Stimulated activated CD4-positive, alpha-beta T cell treated with anti-CD3 and anti-CD28 coated beads, Interleukin-2, amount 100 ng/mL, for 24 hours (primary cell): ENCODE measurements around the gene DFFA.
"Not testable (repeated sequence)": the region's sequence is repeated elsewhere in the genome, so short reads cannot be mapped to it uniquely, and the experiment has no call there.

ENCODE experiments used
- DNase-seq, 2 donors: peaks; one replicate each; pipeline ENCODE4 v3.0.0-alpha.2; 2020

Gene DFFA, protein sequence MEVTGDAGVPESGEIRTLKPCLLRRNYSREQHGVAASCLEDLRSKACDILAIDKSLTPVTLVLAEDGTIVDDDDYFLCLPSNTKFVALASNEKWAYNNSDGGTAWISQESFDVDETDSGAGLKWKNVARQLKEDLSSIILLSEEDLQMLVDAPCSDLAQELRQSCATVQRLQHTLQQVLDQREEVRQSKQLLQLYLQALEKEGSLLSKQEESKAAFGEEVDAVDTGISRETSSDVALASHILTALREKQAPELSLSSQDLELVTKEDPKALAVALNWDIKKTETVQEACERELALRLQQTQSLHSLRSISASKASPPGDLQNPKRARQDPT

DNA sequence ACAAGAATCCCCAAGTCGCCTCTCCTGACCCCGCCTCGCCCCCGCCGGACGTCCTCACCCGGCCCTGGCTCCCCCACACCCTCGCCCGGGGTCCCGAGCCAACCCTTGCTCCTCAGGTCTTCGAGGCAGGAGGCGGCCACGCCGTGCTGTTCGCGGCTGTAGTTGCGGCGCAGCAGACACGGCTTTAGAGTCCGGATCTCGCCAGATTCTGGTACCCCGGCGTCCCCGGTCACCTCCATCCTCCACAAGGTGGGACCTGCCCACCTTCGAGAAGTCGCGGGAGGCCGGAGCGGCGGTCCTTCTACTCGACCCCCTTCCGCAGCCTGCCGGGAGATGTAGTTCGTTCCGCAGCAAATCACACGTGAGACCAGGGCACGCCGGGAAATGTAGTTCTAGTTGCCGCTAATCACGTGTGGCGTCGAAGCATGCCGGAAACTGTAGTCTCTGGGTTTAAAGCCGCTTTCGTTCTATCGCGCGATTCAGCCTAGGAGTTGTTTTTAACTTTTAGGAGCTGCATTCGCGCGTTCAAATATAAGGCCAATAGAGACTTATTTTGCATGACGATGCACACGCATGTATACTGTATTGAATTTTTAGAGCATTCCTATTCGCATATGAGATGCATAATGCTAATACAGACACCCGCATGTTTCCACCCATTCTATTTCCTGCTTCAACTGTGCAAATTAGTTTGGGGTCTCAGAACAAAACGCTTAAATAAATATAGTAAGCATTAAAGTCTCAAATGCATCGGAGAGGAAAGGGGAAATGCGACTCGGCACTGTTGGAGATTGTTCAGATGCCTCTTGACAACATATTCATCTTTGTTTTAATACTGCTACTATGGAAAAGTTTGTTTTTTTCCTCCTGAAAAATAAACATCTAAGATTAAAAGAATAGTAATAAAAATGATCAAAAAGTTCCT, at the start of gene DFFA:
Gene DFFA, minus strand, starts transcription at position 310 of the 925 bp plus-strand sequence. Its CDS starts 71 bp downstream, at position 239.
- peak; percentile 91 to 92 for DNase-seq

DNA sequence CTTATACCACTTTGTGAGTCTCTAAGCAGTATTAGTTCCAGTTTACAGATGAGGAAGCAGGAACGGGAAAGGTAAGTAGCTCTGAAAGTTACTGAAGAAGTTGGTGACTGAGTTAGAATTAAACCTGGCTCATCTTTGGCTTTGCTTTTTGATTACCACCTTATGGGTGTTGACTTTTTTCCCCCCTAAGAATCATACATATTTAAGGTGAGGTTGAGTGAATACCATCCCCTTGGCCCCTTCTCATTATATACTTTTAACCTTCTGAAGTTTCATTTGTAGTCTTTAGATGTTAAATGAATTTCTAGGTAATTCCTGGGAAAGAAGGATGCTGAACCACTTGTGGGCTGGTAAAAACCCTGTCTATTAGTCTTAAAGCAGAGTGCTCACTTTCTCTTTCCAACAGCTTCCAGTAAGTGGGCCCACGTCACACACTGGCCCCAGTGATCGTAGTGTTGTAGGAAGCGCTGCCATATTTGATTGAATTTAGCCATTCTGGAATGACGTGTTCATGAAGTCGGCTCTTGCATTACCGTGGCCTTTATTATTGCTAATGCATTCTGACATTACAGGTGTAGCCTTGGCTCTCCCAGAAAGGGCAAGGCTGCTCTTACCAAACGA, 49.3 kb upstream of the DFFA start:
- no peak for DNase-seq

DNA sequence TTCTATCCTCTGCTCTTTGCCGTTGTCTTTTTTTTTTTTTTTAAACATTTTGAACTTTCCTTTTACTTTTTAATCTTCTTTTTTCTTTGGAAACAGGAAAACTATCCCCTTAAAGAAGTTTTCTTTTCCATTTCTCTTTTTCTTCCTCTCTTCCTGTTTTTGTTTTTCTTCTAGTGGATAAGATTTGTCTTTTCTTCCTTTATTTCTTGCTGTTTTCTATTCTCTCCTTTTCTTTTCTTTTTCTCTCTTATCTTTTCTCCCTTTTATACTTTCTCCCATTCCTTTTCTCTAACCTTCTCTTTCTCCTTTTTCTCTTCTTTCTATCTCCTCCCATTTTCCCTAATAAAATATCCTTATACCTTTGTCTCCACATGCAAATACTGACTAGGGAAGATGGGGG, 48.6 kb upstream of the DFFA start:
- DNase-seq: no peak

DNA sequence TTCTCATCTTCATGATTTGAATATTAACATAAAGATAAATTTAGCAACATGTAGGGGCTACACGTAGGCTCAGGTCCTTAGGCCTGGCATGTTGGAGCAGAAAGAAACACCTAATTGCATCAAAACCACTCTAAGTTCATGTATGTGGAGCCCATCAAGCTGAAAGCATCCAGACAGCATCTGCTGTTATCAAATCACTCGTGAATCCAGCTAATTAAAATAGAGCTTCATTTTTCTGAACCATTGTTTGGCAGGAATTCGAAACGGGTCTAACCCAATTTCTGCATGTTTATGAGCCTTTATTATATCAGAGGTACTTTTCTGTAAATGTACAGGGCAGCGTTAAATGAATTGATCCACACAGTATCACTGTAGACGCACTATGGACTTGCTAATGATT, 48.2 kb upstream of the DFFA start:
- no peak for DNase-seq

DNA sequence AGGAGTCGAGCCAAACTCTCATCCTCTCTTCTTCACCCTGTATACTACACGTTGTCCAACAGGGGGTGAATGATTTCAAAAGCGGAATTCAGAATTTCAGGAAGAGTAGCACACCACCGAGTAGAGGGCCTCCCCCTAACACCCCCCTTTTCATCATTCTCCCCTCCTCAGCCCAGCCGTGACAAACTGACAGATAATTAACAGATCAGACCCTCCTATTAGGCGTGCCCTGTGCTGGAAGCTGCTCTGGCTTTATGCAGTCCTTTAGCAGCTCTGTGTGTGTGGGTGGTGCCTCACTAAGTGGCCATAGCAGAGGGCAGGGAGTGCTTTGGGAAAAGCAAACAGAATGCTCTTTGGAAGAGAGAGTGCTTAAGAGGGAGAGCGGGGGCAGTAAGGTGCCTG, 46.7 kb upstream of the DFFA start:
- DNase-seq: no peak

DNA sequence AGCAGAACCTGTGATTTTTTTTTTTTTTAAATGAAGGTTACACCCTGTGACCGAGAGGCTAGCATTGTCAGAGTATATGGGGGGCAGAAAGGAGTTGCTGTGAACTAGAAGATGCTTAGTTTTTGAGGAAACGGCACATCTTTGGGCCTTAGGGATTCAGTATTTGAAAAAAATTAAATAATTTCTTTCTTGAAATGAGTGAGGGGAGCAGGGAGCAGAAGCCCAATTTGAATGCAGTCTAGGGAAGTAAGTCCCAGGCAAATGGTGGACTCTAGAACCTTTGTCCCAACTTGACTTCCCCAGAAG, 45.3 kb upstream of the DFFA start:
- no peak for DNase-seq

DNA sequence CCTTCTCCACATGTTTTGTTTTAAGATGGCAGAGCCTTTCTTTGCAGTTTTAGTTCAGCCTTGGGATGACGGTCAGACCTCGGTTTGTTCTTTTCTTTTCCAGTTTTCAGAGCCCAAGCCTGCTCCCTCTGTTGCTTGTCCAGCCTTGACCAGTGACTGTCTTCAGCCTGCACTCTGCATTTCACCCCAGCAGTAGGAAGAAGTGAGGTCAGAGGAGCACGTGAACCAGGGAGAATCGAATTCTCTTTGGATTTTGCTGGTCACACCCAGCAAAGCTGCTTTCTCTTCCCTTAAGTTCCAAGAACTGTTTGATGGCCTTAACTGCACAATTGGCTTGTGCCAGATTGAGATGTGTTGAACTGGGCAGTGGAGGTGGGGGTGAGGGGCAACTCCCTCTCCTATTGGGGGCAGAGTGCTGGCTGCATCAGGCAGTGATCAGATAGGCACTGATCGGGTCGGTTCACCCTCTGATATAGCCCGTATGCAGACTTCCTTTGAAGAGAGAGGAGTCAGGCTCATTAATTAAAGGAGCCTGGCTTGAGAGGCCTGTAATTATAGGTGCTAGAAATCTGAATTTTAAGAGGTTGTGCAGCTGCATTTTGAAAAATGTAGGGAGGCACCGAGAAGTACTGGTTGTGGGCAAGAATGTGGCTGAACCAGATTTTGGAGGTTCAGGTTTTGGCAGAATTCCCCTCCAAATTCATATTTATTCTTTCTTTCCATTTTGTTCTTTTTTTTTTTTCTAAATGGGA, 44.8 kb upstream of the DFFA start:
- no peak for DNase-seq

DNA sequence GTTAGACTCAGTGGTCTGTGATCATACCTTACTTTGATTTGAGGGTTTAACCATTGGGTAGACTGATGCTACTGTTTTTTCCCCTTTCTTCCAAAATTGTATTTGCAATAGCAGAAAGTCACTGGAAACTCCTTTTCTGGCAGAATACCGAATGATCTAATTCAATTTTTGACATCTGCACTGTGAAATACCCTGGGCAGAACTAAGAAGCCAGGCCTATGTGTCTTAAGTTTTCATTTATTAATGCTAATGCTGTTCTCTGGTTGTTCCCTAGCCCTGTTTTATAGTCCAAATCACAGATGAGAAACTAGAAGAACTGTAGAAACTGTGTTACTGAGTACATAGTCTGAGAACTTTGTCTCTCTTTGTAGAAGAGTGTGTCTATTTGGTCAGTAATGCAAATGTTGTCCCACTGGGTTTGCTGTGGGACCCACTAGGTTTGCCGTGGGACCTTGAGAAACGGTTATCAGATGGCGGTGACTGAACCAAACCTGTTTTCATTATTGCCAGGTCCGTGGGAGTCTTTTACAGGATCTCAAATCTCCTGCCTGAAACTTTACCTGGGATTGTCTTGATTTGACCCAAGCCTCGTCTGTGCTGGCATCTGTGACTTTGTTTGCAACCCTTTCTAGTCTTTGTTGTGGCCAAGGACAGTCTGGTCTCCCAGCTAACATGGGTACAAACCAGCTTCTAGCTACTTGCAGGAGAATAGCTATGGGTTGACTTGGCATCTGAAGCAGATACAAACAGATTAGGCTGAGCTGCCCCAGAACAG, 43.8 kb upstream of the DFFA start:
- DNase-seq: no peak

DNA sequence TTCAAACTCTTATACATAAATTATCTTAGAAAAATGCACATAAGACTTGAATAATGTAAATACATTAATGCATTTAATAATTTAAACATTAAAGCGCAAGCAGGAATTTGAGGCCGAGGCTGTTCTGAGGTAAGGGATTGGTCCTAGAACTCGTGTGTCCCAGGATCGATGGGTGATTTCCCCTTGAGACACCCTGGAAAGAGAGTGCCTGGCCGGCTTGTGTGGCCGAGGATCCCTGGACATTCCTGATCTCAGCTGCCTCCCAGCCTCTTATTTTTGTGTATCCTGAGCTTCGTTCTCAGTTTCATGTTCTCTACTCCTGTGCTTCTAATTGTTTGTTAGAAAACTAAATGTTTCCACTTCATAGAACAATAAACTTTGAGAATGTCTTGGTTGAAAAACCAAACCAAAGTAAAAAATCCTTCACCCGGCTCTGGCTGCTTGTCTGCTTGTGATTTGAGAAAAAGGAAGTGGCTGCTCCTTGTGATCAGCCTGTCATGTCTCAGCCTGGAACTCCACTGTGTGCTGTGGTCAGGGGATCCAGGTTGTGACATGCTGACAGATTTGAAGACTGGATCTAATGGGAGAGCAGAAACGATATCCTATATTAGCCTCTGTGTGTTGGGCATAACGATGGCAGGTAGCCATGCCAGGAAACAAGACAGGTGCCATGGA, 43.1 kb upstream of the DFFA start:
- no peak for DNase-seq

DNA sequence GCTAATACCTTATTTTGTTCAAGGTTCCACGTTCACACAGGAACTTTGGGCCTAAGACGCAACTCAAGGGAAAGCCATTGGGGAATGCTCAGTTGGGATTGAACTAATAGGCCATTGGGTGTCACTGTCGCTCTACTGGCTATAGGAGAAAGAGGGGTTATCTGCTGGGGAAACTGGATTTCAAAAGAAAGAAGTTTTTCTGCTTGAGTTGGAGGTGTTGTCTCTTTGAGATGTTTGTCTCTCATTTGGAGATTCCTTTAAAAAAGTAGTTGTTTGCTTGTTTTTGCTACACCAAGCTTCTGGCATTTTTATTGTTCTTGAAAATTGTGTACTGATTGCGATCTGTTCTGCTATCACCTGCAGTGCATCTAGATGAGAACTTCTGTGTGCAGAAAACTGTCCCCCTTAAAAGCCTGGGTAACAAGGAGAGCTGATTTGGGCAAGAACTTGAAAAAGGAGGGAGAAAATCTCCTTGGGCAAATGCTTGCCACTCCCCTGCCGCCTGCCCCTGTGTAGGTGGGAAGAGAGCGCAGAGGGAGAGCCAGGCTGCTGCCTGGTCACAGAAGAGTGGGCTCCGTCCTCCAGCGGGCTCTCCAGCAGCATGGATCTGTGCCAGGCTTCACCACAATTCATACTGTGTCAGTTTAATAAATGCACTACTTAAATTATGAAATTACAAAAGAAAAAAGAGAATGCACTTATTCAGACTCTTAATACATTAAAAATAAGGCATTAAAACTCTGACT, 42.3 kb upstream of the DFFA start:
- DNase-seq: no peak

DNA sequence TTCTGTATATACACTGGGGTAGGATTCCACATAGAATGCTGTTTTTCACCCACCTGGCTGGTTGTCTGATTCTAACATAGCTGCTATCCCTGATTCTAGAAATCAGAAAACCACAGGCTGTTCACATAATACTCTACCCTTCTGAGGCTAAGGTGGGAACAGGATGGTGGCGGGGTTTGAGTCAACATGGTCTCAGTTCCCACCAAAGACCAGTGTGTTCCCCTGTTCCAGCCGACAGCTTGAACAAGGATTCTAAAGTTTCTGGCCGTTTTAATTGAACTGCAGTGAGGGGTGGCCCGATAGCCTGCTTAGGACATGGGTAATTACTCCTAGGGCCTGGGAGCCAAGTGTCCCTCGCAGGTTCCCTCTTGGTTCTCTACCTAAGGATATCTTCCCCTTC, 40.9 kb upstream of the DFFA start:
- no peak for DNase-seq

DNA sequence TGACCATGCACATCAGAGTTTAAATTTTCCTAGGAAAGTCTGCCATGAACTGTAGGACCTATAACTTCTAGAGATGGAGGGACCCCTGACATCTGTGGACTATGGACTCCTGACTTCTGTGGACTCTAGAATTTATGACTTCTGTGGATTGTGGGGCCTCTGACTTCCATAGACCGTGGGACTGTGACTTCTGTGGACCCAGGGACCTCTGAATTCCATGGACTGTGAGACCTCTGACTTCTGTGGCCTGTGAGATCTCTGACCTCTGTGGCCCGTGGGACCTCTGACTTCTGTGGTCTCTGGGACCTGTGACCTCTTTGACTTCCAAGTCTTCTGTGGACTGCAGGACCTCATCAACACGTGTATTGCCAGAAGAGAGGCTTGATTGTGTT, 39.2 kb upstream of the DFFA start:
- no peak for DNase-seq

DNA sequence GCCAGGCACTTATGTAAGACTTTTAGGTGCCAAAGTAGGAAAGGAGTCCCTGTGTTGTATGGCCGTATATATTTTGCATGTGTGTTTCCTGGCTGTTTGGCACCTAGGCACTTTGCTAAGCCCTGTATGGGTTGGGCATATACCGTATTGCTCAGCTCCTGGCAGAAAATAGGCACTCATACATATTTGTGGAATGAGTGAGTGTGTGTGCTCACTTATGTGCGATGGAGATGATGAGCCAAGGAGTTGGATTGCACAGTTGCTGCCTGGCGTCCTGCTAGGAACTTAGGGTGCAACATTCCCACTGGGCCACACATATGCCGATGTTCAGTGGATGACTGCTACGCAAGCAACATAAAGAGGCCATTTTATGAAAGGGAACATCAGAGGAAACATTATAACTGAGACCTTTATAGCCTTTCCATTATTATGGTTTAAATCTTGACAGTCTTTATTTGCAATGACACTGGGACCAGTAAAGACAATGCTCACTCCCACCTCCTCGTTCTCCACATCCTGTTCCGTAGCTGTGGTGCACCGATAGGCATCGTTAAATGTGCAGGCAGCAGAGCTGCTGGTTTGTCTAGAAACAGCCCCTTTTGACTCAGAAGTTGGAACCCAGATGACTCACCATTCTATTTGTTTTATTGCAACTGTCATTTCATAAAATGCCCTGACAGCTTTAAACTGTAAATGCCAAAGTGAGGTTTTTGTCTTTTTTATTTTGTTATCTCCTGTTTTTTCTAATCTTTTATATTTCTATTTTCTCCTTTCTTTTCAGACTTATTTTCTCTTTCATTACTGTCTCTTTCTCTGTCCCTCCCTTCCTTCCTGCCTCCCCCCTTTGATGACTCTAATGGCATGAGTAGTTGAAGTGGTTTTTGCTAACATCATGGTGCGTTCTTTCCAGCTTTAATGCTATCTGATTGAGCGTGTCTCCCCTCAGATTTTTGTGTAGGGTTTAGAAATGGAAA, 38.5 kb upstream of the DFFA start:
- DNase-seq: peak; percentile 78 to 82

DNA sequence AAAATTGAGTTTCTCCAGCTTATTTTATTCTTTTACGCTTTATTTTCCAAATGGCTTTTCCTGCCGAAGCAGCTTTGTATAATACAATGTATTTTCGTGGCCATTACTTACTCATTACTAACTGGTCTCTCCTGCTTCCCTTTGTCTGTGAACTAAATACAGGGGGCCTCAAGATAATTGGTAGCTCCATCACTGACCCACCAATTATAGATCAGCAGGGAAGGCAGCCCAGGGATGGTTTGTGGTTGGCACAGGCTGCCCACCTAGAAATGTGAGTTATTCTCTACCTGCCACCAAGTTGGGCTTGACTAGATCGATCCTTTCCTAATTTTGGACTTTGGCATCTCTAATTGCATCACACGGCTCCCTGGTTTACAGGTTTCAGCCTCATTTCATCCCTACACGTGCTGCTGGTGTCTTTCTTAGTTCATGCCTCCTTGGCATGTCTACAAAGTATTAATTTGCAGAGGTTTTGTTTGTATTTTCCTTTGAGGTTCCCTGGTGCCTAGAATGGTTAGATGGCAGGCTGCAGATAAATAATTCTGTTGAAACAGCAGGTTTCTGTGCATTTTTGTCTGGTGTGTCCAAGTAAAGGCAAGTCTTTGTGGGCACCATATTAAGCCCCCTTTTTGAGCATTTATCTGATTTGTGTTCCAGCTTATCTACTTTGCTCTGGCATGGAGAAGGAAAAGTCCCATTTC, 37.6 kb upstream of the DFFA start:
- DNase-seq: no peak

DNA sequence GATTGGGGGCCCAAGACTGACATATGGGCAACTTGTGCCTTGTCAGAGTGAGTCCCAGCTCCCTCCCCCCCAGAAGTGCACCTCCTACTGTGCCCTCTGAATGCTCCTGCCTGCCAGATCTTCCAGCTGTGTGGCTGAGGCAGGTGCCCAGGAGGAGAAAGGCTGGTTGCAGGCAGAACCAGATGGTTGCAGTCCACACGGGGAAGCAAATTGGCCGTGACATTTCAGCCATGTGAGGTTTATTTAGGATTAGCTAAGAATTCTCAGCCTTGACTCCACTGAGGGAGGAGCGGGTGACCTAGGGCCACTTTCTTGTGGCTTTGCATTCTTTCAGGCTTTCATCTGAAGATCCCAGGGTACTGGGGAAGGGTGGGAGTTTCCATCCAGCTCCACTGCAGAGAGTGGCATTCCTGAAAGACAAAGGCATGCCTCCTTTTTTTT, 36.2 kb upstream of the DFFA start:
- DNase-seq: no peak

DNA sequence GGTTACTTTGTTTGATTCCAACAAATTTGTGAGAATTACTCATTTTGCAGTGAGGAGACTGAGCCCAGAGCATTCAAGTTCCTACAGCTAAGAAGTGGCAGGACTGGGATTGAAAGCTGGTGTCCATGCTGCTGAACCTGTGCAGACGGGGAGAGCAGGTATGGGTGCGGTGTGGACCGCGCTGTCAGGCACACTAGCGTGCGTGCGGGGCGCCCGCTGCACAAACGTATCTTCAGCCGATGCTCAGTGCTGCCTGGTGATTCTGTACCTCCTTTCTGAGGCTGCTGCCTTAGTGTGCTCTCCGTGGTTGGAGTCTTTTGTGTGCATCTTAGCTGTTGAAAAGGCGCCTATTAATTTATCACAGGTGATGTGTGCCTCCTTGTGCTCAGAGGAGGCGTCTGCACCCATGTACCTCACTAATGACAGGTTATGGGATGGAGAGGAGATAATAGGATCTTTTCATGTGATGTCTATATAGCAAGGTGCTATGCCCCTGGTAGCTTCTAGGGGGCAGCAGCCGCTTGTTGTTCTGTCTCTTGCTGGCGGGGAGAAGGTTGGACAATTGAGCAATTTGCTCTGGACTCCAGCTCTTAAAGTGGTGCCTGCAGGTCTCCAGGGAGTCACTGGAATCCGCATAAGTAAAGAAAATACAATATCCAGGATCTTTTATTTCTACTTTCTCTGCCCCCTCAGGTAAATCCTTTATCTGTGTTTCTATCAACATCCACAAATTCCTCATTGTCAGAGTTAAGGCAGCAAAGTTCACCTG, 35.0 kb upstream of the DFFA start:
- peak; percentile 44 to 60 for DNase-seq

DNA sequence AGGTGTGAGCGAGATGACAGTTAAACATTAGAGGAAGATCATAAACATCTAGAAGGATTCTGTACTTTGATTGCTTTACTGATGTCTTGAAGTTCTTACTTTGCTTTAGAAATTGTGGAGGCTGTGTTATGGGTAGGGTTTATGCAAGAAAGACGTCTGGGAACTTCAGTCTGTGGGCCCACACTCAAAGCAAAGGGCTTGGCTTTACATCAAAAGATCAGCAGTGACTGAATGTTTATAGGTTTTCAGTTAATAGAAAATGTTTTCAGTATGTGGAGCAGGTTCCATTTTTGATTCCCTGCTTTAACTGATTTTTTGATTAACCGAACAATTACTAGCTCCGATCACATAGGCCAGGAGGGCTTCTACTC, 34.3 kb upstream of the DFFA start:
- DNase-seq: no peak

DNA sequence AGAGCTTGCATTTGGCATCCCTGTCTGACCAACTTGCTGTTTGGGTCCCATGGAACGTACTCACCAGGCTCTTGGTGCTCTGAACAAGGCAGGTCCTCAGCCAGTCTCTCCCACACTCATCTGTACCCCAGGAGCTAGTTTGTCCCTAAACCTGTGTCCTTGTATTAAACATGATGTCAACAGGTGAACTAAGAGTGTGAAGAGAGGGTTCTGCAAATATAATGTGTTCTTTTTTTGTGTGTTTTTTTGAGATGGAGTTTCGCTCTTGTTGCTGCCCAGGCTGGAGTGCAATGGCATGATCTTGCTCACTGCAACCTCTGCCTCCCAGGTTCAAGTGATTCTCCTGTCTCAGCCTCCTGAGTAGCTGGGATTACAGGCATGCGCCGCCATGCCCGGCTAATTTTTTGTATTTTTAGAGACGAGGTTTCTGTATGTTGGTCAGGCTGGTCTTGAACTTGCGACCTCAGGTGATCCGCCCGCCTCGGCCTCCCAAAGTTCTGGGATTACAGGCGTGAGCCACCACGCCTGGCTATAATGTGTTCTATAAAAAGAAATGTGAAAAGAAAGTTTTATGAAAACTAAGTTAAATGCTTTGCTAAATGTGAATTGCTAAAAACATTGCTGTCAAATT, 33.8 kb upstream of the DFFA start:
- not testable (repeated sequence) for DNase-seq
